Measurements from ENCODE around the gene BDKRB2.
"Not testable (repeated sequence)": the region's sequence is repeated elsewhere in the genome, so short reads cannot be mapped to it uniquely, and the experiment has no call there.

BDKRB2 gene

GRCh38 chr14:96238676-96239265, 34.1 kb downstream of the BDKRB2 start:
- H3K27me3 ChIP-seq (ENCODE audit: control insufficient read depth, insufficient read depth, low read length) = no peaks in the 10 kb centered on the region
- H3K4me1 ChIP-seq (ENCODE audit: control insufficient read depth, insufficient read depth, low read length) = peaks cover 21% of the 10 kb centered on the region
- H3K9me3 ChIP-seq (ENCODE audit: control insufficient read depth, low read length) = no peaks in the 10 kb centered on the region
- no peak overlapping the region for H3K9ac ChIP-seq (ENCODE audit: low read length)
- H3K36me3 ChIP-seq (ENCODE audit: control insufficient read depth, insufficient read depth, low read length) = no peaks in the 10 kb centered on the region
- H3K4me3 ChIP-seq (ENCODE audit: low read length) = no peak overlapping the region

- Histone ChIP-seq H3K9me3 (ENCODE audit: control insufficient read depth, low read length) (no peaks in the 10 kb centered on the region), H3K36me3 (ENCODE audit: control insufficient read depth, insufficient read depth, low read length) (no peaks in the 10 kb centered on the region), H3K27me3 (ENCODE audit: control insufficient read depth, insufficient read depth, low read length) (no peaks in the 10 kb centered on the region), H3K4me3 (ENCODE audit: low read length) (no peak overlapping the region), H3K4me1 (ENCODE audit: control insufficient read depth, insufficient read depth, low read length) (peaks cover 21% of the 10 kb centered on the region), H3K9ac (ENCODE audit: low read length) (no peak overlapping the region)
These were observed 35.1 kb downstream of the BDKRB2 start for GRCh38 chr14:96239711-96240141.

- Histone ChIP-seq H3K9ac (ENCODE audit: low read length) (no peak overlapping the region), H3K4me1 (ENCODE audit: control insufficient read depth, insufficient read depth, low read length) (peaks cover 21% of the 10 kb centered on the region), H3K9me3 (ENCODE audit: control insufficient read depth, low read length) (no peaks in the 10 kb centered on the region), H3K27me3 (ENCODE audit: control insufficient read depth, insufficient read depth, low read length) (no peaks in the 10 kb centered on the region), H3K4me3 (ENCODE audit: low read length) (no peak overlapping the region), H3K36me3 (ENCODE audit: control insufficient read depth, insufficient read depth, low read length) (no peaks in the 10 kb centered on the region)
These were observed 36.0 kb downstream of the BDKRB2 start for GRCh38 chr14:96240641-96241040.

- no peaks in the 10 kb centered on the region for H3K9me3 ChIP-seq (ENCODE audit: control insufficient read depth, low read length)
- no peaks in the 10 kb centered on the region for H3K27me3 ChIP-seq (ENCODE audit: control insufficient read depth, insufficient read depth, low read length)
- H3K4me3 ChIP-seq (ENCODE audit: low read length) = no peak overlapping the region
- H3K9ac ChIP-seq (ENCODE audit: low read length) = no peak overlapping the region
- peaks cover 21% of the 10 kb centered on the region for H3K4me1 ChIP-seq (ENCODE audit: control insufficient read depth, insufficient read depth, low read length)
- no peaks in the 10 kb centered on the region for H3K36me3 ChIP-seq (ENCODE audit: control insufficient read depth, insufficient read depth, low read length)
These were observed 37.5 kb downstream of the BDKRB2 start for GRCh38 chr14:96242126-96242525.

GRCh38 chr14:96243785-96244184, 39.1 kb downstream of the BDKRB2 start:
- Histone ChIP-seq H3K9me3 (ENCODE audit: control insufficient read depth, low read length) (no peaks in the 10 kb centered on the region), H3K4me1 (ENCODE audit: control insufficient read depth, insufficient read depth, low read length) (peaks cover 16% of the 10 kb centered on the region), H3K9ac (ENCODE audit: low read length) (no peak overlapping the region), H3K27me3 (ENCODE audit: control insufficient read depth, insufficient read depth, low read length) (no peaks in the 10 kb centered on the region), H3K36me3 (ENCODE audit: control insufficient read depth, insufficient read depth, low read length) (no peaks in the 10 kb centered on the region), H3K4me3 (ENCODE audit: low read length) (no peak overlapping the region)

- not testable (repeated sequence) for H3K4me1 ChIP-seq (ENCODE audit: control insufficient read depth, insufficient read depth, low read length); H3K27me3 ChIP-seq (ENCODE audit: control insufficient read depth, insufficient read depth, low read length); H3K9me3 ChIP-seq (ENCODE audit: control insufficient read depth, low read length); H3K36me3 ChIP-seq (ENCODE audit: control insufficient read depth, insufficient read depth, low read length); H3K9ac ChIP-seq (ENCODE audit: low read length); H3K4me3 ChIP-seq (ENCODE audit: low read length)
These were observed 40.4 kb downstream of the BDKRB2 start for GRCh38 chr14:96245074-96245473.

- H3K4me3 ChIP-seq (ENCODE audit: low read length) = no peak overlapping the region
- H3K4me1 ChIP-seq (ENCODE audit: control insufficient read depth, insufficient read depth, low read length) = no peaks in the 10 kb centered on the region
- no peaks in the 10 kb centered on the region for H3K27me3 ChIP-seq (ENCODE audit: control insufficient read depth, insufficient read depth, low read length)
- no peaks in the 10 kb centered on the region for H3K9me3 ChIP-seq (ENCODE audit: control insufficient read depth, low read length)
- H3K36me3 ChIP-seq (ENCODE audit: control insufficient read depth, insufficient read depth, low read length) = no peaks in the 10 kb centered on the region
- no peak overlapping the region for H3K9ac ChIP-seq (ENCODE audit: low read length)
These were observed 41.3 kb downstream of the BDKRB2 start for GRCh38 chr14:96245710-96246538.

GRCh38 chr14:96246539-96246847, 41.9 kb downstream of the BDKRB2 start:
- no peaks in the 10 kb centered on the region for H3K36me3 ChIP-seq (ENCODE audit: control insufficient read depth, insufficient read depth, low read length)
- no peak overlapping the region for H3K4me3 ChIP-seq (ENCODE audit: low read length)
- no peaks in the 10 kb centered on the region for H3K27me3 ChIP-seq (ENCODE audit: control insufficient read depth, insufficient read depth, low read length)
- H3K9me3 ChIP-seq (ENCODE audit: control insufficient read depth, low read length) = no peaks in the 10 kb centered on the region
- H3K9ac ChIP-seq (ENCODE audit: low read length) = no peak overlapping the region
- H3K4me1 ChIP-seq (ENCODE audit: control insufficient read depth, insufficient read depth, low read length) = no peaks in the 10 kb centered on the region

- Histone ChIP-seq H3K9me3 (ENCODE audit: control insufficient read depth, low read length) (no peaks in the 10 kb centered on the region), H3K9ac (ENCODE audit: low read length) (no peak overlapping the region), H3K36me3 (ENCODE audit: control insufficient read depth, insufficient read depth, low read length) (no peaks in the 10 kb centered on the region), H3K27me3 (ENCODE audit: control insufficient read depth, insufficient read depth, low read length) (no peaks in the 10 kb centered on the region), H3K4me1 (ENCODE audit: control insufficient read depth, insufficient read depth, low read length) (peaks cover 4% of the 10 kb centered on the region), H3K4me3 (ENCODE audit: low read length) (no peak overlapping the region)
These were observed 42.4 kb downstream of the BDKRB2 start for GRCh38 chr14:96247031-96247430.

GRCh38 chr14:96249029-96249428, 44.4 kb downstream of the BDKRB2 start:
- no peaks in the 10 kb centered on the region for H3K27me3 ChIP-seq (ENCODE audit: control insufficient read depth, insufficient read depth, low read length)
- no peaks in the 10 kb centered on the region for H3K9me3 ChIP-seq (ENCODE audit: control insufficient read depth, low read length)
- H3K4me3 ChIP-seq (ENCODE audit: low read length) = no peak overlapping the region
- no peak overlapping the region for H3K9ac ChIP-seq (ENCODE audit: low read length)
- no peaks in the 10 kb centered on the region for H3K36me3 ChIP-seq (ENCODE audit: control insufficient read depth, insufficient read depth, low read length)
- peaks cover 17% of the 10 kb centered on the region for H3K4me1 ChIP-seq (ENCODE audit: control insufficient read depth, insufficient read depth, low read length)

GRCh38 chr14:96250485-96250884, 45.8 kb downstream of the BDKRB2 start:
- Histone ChIP-seq H3K36me3 (ENCODE audit: control insufficient read depth, insufficient read depth, low read length) (no peaks in the 10 kb centered on the region), H3K9ac (ENCODE audit: low read length) (no peak overlapping the region), H3K4me3 (ENCODE audit: low read length) (no peak overlapping the region), H3K27me3 (ENCODE audit: control insufficient read depth, insufficient read depth, low read length) (no peaks in the 10 kb centered on the region), H3K9me3 (ENCODE audit: control insufficient read depth, low read length) (no peaks in the 10 kb centered on the region), H3K4me1 (ENCODE audit: control insufficient read depth, insufficient read depth, low read length) (peaks cover 17% of the 10 kb centered on the region)

- no peaks in the 10 kb centered on the region for H3K9me3 ChIP-seq (ENCODE audit: control insufficient read depth, low read length)
- peaks cover 17% of the 10 kb centered on the region for H3K4me1 ChIP-seq (ENCODE audit: control insufficient read depth, insufficient read depth, low read length)
- no peak overlapping the region for H3K9ac ChIP-seq (ENCODE audit: low read length)
- no peaks in the 10 kb centered on the region for H3K36me3 ChIP-seq (ENCODE audit: control insufficient read depth, insufficient read depth, low read length)
- H3K4me3 ChIP-seq (ENCODE audit: low read length) = no peak overlapping the region
- no peaks in the 10 kb centered on the region for H3K27me3 ChIP-seq (ENCODE audit: control insufficient read depth, insufficient read depth, low read length)
These were observed 47.1 kb downstream of the BDKRB2 start for GRCh38 chr14:96251656-96252155.
